WTC11 (cell line): ENCODE results near the gene CD34. TPM values are rescaled to one million over a fixed set of nuclear protein-coding genes. Genes with fewer than 3 reads are reported as not detected.

Experiments used
- ATAC-seq: fragments of 200-7000 bp; cut with Tn5 transposase; 2 replicates; pipeline ENCODE4 v1.10.0; 2021; ENCODE audit warnings: mild to moderate bottlenecking, moderate library complexity
- CTCF ChIA-PET: fragments of 300-600 bp; sonication (Branson Sonifier 250); formaldehyde crosslinking; loops from one replicate; lab custom pipeline; 2021; ENCODE audit warnings: antibody characterized with exemption; lab: Charles Lee
- POLR2A ChIA-PET: fragments of 350-600 bp; sonication (Branson Sonifier 250); formaldehyde crosslinking; loops from one replicate; lab custom pipeline; 2021; ENCODE audit warnings: antibody characterized with exemption; lab: Charles Lee
- DNase-seq: peaks from one replicate; pipeline ENCODE4 v3.0.0; 2021; ENCODE audit warnings: low spot score
- H3K27ac Mint-ChIP-seq: 2 replicates; pipeline ENCODE4 v1.8.0; 2021; ENCODE audit warnings: mixed read lengths
- H3K27me3 Mint-ChIP-seq: 2 replicates; pipeline ENCODE4 v1.8.0; 2021; ENCODE audit warnings: low read depth, mild to moderate bottlenecking, moderate library complexity, mixed read lengths
- H3K36me3 Mint-ChIP-seq: 2 replicates; pipeline ENCODE4 v1.8.0; 2021; ENCODE audit warnings: mixed read lengths
- H3K4me1 Mint-ChIP-seq: 2 replicates; pipeline ENCODE4 v1.8.0; 2022; ENCODE audit warnings: mixed read lengths
- H3K4me3 Mint-ChIP-seq: 2 replicates; pipeline ENCODE4 v1.8.0; 2021; ENCODE audit warnings: mild to moderate bottlenecking, moderate library complexity, mixed read lengths
- H3K9me3 Mint-ChIP-seq: 2 replicates; pipeline ENCODE4 v1.8.0; 2021; ENCODE audit warnings: mixed read lengths
- CREM ChIP-seq: sonication (generic); formaldehyde crosslinking; IDR thresholded peaks from 2 replicates; pipeline ENCODE4 v1.8.1; 2022; ENCODE audit warnings: mild to moderate bottlenecking, missing genetic modification reagents, moderate library complexity
- CTCF ChIP-seq: fragments of 200-600 bp; IDR thresholded peaks from 2 replicates; pipeline ENCODE4 v1.8.0; 2022; ENCODE audit warnings: antibody characterized with exemption
- E2F5 ChIP-seq: sonication (generic); formaldehyde crosslinking; IDR thresholded peaks from 2 replicates; pipeline ENCODE4 v1.8.1; 2022; ENCODE audit warnings: mild to moderate bottlenecking, moderate library complexity, missing genetic modification reagents
- EMX1 ChIP-seq: fragments of 250-450 bp; sonication (Bioruptor Pico); IDR thresholded peaks from 2 replicates; pipeline ENCODE4 v1.8.0; 2021; ENCODE audit warnings: mild to moderate bottlenecking
- ERG ChIP-seq: fragments of 250-450 bp; sonication (Bioruptor Pico); IDR thresholded peaks from 2 replicates; pipeline ENCODE4 v1.8.0; 2021; ENCODE audit warnings: mild to moderate bottlenecking
- ESRRA ChIP-seq: sonication (generic); formaldehyde crosslinking; IDR thresholded peaks from 2 replicates; pipeline ENCODE4 v1.8.1; 2022; ENCODE audit warnings: mild to moderate bottlenecking, missing genetic modification reagents, borderline replicate concordance
- HMGA2 ChIP-seq: fragments of 250-450 bp; sonication (Bioruptor Pico); IDR thresholded peaks from 2 replicates; pipeline ENCODE4 v1.4.0; 2021; ENCODE audit warnings: mild to moderate bottlenecking, moderate library complexity
- HMGXB4 ChIP-seq: sonication (generic); formaldehyde crosslinking; IDR thresholded peaks from 2 replicates; pipeline ENCODE4 v1.8.1; 2023; ENCODE audit warnings: mild to moderate bottlenecking, moderate library complexity, missing genetic modification reagents
- IRF1 ChIP-seq: sonication (generic); formaldehyde crosslinking; IDR thresholded peaks from 2 replicates; pipeline ENCODE4 v1.8.0; 2023; ENCODE audit warnings: missing genetic modification reagents
- MAX ChIP-seq: sonication (generic); formaldehyde crosslinking; IDR thresholded peaks from 2 replicates; pipeline ENCODE4 v1.8.0; 2022; ENCODE audit warnings: mild to moderate bottlenecking, missing genetic modification reagents
- NFATC4 ChIP-seq: fragments of 250-450 bp; sonication (Bioruptor Pico); IDR thresholded peaks from 2 replicates; pipeline ENCODE4 v1.9.0; 2021; ENCODE audit warnings: mild to moderate bottlenecking
- NFE2L1 ChIP-seq: sonication (generic); formaldehyde crosslinking; IDR thresholded peaks from 2 replicates; pipeline ENCODE4 v1.8.1; 2023; ENCODE audit warnings: missing genetic modification reagents
- NR1H2 ChIP-seq: sonication (generic); formaldehyde crosslinking; IDR thresholded peaks from 2 replicates; pipeline ENCODE4 v1.9.0; 2021; ENCODE audit warnings: mild to moderate bottlenecking, moderate library complexity, missing genetic modification reagents
- SP1 ChIP-seq: sonication (generic); formaldehyde crosslinking; conservative IDR thresholded peaks from 2 replicates; pipeline ENCODE4 v1.8.1; 2022; ENCODE audit warnings: missing genetic modification reagents
- ZBTB21 ChIP-seq: sonication (generic); formaldehyde crosslinking; IDR thresholded peaks from 2 replicates; pipeline ENCODE4 v1.8.1; 2023; ENCODE audit warnings: mild to moderate bottlenecking, missing genetic modification reagents, borderline replicate concordance
- ZNF121 ChIP-seq: sonication (generic); formaldehyde crosslinking; IDR thresholded peaks from 2 replicates; pipeline ENCODE4 v1.8.0; 2023; ENCODE audit warnings: missing genetic modification reagents
- total RNA-seq: library from RNA; stranded (reverse); gene quantifications from 3 replicates; pipeline ENCODE4 v1.2.3, GENCODE V29; 2021

Gene CD34
- total RNA-seq, 1 experiment from 2014 or later, result 0.35 TPM

- CTCF ChIA-PET, result interaction anchor here (0.6 to 6.2 kb wide), 40 partner anchors 9 to 960 kb away, joined by 3 to 70 read pairs (median 6); partner anchors contain the start of genes CD34 and PLXNA2
- H3K27me3 Mint-ChIP-seq, result peaks cover 28% of the 10 kb centered on the region
- H3K9me3 Mint-ChIP-seq, result no peaks in the 10 kb centered on the region
- no peaks in the 10 kb centered on the region for H3K36me3 Mint-ChIP-seq
- no peak for TF ChIP-seq ERG (CRISPR knock-in tag)
- 0 out of 2 replicates have a peak, but pooled peaks have one; percentile 28 for TF ChIP-seq MAX
- TF ChIP-seq SP1 (CRISPR knock-in tag), result no peak
- TF ChIP-seq, all 79 proteins: peak for 1
- Mint-ChIP-seq H3K4me1 (peaks cover 18% of the 10 kb centered on the region), H3K4me3 (peak overlapping the region; percentile 65), H3K27ac (no peak overlapping the region)
- ATAC-seq (peak; percentile 19), DNase-seq (peak; percentile 38)
- POLR2A ChIA-PET, result no interaction called here
Observed at GRCh38 chr1:207868251-207868773, 42.6 kb downstream of the CD34 start.

GRCh38 chr1:207867136-207868109 lies 43.5 kb downstream of the CD34 start:
- ChIA-PET POLR2A (no interaction called here), CTCF (interaction anchor here (1.1 to 6.2 kb wide), 20 partner anchors 9 to 959 kb away, joined by 3 to 70 read pairs (median 10); partner anchors contain the start of gene CD34)
- Mint-ChIP-seq H3K27ac (no peak overlapping the region), H3K36me3 (no peaks in the 10 kb centered on the region), H3K27me3 (peaks cover 28% of the 10 kb centered on the region), H3K4me1 (peaks cover 11% of the 10 kb centered on the region), H3K9me3 (no peaks in the 10 kb centered on the region), H3K4me3 (peak overlapping the region; percentile 41; the same call in 1 of the 2 replicates)
- DNase-seq (no peak), ATAC-seq (no peak)
- no peak for TF ChIP-seq IRF1 (CRISPR knock-in tag)
- TF ChIP-seq NFATC4 (CRISPR knock-in tag), result no peak
- no peak for TF ChIP-seq NFE2L1 (CRISPR knock-in tag)
- TF ChIP-seq CTCF, result no peak
- no peak for TF ChIP-seq HMGXB4
- no peak for TF ChIP-seq NR1H2
- TF ChIP-seq CREM (CRISPR knock-in tag), result no peak
- no peak for TF ChIP-seq HMGA2 (CRISPR knock-in tag)

- no peaks in the 10 kb centered on the region for H3K36me3 Mint-ChIP-seq
- peaks cover 11% of the 10 kb centered on the region for H3K4me1 Mint-ChIP-seq
- TF ChIP-seq EMX1 (CRISPR knock-in tag) (no peak), HMGA2 (CRISPR knock-in tag) (no peak), ZBTB21 (CRISPR knock-in tag) (no peak), ESRRA (CRISPR knock-in tag) (no peak), E2F5 (no peak), ZNF121 (CRISPR knock-in tag) (no peak)
- ATAC-seq (no peak), DNase-seq (no peak)
- H3K27me3 Mint-ChIP-seq, result peaks cover 28% of the 10 kb centered on the region
- H3K4me3 Mint-ChIP-seq, result no peak overlapping the region
- ChIA-PET CTCF (interaction anchor here (2.4 kb wide), 1 partner anchor 10 kb away, joined by 12 read pairs; no protein-coding TSS in a partner anchor), POLR2A (no interaction called here)
- no peak overlapping the region for H3K27ac Mint-ChIP-seq
- no peaks in the 10 kb centered on the region for H3K9me3 Mint-ChIP-seq
Observed at GRCh38 chr1:207866471-207867135, 44.3 kb downstream of the CD34 start.
